Stomach (tissue), 9 donors: Measurements from ENCODE around the gene IKZF1. TPM values are rescaled to one million over a fixed set of nuclear protein-coding genes. Genes with fewer than 3 reads are reported as not detected.

Source experiments
- DNase-seq, 2 donors: peaks; one replicate each; pipeline versions ENCODE4 v3.0.0 to v3.0.0-alpha.2; 2013 to 2019
- H3K27ac ChIP-seq, 5 donors: fragments of 200-600 bp in 4 of 5; sonication (generic) in 4 of 5; one replicate each; pipeline ENCODE4 v1.5.1; 2013 to 2019; ENCODE audit warnings: mild to moderate bottlenecking in 1 of 5, moderate library complexity in 1 of 5
- H3K27me3 ChIP-seq, 3 donors: fragments of 200-600 bp; sonication (generic); one replicate each; pipeline ENCODE4 v1.5.1; 2017 to 2019; ENCODE audit warnings: mixed run types in 1 of 3
- H3K36me3 ChIP-seq, 4 donors: fragments of 200-600 bp; sonication (generic); 1 replicate in 3 of 4; 2 replicates in 1 of 4; pipeline ENCODE4 v1.5.1; 2016 to 2019
- H3K4me1 ChIP-seq, 4 donors: fragments of 200-600 bp; sonication (generic); one replicate each; pipeline ENCODE4 v1.5.1; 2016 to 2019
- H3K4me3 ChIP-seq, 4 donors: fragments of 200-600 bp; sonication (generic) in 3 of 4; one replicate each; pipeline ENCODE4 v1.5.1; 2016 to 2019; ENCODE audit warnings: mild to moderate bottlenecking in 1 of 4
- H3K9me3 ChIP-seq, 4 donors: fragments of 200-600 bp; sonication (generic); one replicate each; pipeline ENCODE4 v1.5.1; 2016 to 2019
- EP300 ChIP-seq: sonication (generic); formaldehyde crosslinking; IDR thresholded peaks from one replicate; pipeline ENCODE4 v1.6.1; 2017; ENCODE audit warnings: antibody characterized with exemption
- POLR2A ChIP-seq, 4 donors: fragments of 450-650 bp; IDR thresholded peaks; one replicate each; pipeline ENCODE4 v1.6.1; 2016; ENCODE audit warnings: antibody characterized with exemption in 4 of 4, control low read depth in 2 of 4, mild to moderate bottlenecking in 1 of 4, moderate library complexity in 1 of 4
- POLR2AphosphoS5 ChIP-seq, 3 donors: sonication (generic); formaldehyde crosslinking; IDR thresholded peaks; one replicate each; pipeline ENCODE4 v1.6.1; 2016; ENCODE audit warnings: antibody characterized with exemption in 3 of 3
- WGBS, 5 donors: extraction: QIAGEN DNeasy Blood & Tissue Kit in 3 of 5; methylation state at CpG; one replicate each; pipeline versions ENCODE4 v1.1.5 to v1.1.7; 2013 to 2018; 5-methylcytosine and 5-hydroxymethylcytosine counted together
- intact Hi-C: fragments of 100-400 bp; cut with DNase I; formaldehyde crosslinking; loops from one replicate; pipeline ENCODE4 v1.15.1; 2023; ENCODE audit warnings: low total_unique reads
- polyA plus RNA-seq, 3 donors: library from polyadenylated mRNA; stranded (reverse); fragments of 200-250 nt; gene quantifications; one replicate each; pipeline ENCODE4 v1.2.3, GENCODE V29; 2013
- total RNA-seq, 5 donors: library from RNA; depleted of rRNA; stranded (reverse); fragments of >200 nt; gene quantifications; one replicate each; pipeline versions ENCODE4 v1.1.0 to v1.2.3, GENCODE V29; 2014 to 2016
- TF ChIP-seq, protein P1 (sequence below), 7 experiments: fragments of 450-650 bp in 4 of 7; fragments of 200-600 bp in 3 of 7; sonication (generic) in 3 of 7; IDR thresholded peaks; one replicate each; pipeline ENCODE4 v1.5.1; 2016 to 2019; ENCODE audit warnings: antibody characterized with exemption in 7 of 7, control low read depth in 2 of 7, mild to moderate bottlenecking in 1 of 7
- donor health status: healthy with polysubstance abuse.
- donor health status: Bipolar disorder and iron deficiency.
- donor health status: healthy.

IKZF1 gene
- total and polyA plus RNA-seq, 8 donors: 1.5 to 139 (median 9.7) TPM

DNA sequence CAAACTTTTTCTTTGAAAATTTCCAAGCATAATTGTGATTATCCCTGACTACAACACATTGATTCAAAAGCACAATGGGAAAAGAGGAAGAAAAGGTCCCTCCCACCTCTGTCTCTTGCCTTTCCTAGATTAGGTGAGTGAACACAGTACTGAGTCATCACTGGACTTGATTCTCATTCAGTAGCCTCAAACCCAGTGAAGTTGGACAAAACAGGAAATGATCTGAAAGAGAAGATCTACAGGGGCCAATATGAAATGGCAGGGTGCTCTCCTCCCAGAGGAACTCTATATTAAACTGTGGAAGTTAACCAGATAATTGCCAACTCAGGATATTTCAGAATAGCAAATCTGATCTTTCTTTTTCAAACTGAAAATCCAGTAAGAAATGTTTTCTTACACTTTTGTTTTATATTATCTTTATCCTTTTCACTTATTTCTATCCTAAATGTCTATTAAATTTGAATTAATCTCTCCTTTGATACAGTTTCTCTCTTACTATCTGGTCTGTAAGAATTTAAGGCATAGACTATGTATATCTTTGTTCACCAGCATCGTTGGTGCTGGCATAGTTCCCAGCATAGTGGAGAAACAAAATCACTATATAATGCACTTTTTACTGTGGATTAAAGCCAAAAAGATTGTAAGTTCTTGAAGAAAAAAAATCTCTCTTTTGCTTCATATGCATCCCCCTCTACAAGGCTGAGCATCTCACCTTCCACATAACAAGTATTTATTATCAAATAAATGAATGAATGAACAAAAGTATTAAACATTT, 41.4 kb upstream of the IKZF1 start:
- Histone ChIP-seq H3K9me3 (no peaks in the 10 kb centered on the region), H3K4me1 (peaks cover 0 to 15% (median 4%) of the 10 kb centered on the region in 4 donors), H3K4me3 (no peak overlapping the region), H3K36me3 (no peaks in the 10 kb centered on the region), H3K27me3 (no peaks in the 10 kb centered on the region), H3K27ac (peak overlapping the region in 1 of 5 donors; percentile 6)
- DNase-seq: no peak
- 3 to 24% (median 9%) methylated on average over 1 of the region's 1 CpG for WGBS, 5 donors
- intact Hi-C loops: no loop called here
- TF ChIP-seq POLR2A (IDR thresholded peaks at IDR 0.05): no peak
- TF ChIP-seq, protein P1, sequence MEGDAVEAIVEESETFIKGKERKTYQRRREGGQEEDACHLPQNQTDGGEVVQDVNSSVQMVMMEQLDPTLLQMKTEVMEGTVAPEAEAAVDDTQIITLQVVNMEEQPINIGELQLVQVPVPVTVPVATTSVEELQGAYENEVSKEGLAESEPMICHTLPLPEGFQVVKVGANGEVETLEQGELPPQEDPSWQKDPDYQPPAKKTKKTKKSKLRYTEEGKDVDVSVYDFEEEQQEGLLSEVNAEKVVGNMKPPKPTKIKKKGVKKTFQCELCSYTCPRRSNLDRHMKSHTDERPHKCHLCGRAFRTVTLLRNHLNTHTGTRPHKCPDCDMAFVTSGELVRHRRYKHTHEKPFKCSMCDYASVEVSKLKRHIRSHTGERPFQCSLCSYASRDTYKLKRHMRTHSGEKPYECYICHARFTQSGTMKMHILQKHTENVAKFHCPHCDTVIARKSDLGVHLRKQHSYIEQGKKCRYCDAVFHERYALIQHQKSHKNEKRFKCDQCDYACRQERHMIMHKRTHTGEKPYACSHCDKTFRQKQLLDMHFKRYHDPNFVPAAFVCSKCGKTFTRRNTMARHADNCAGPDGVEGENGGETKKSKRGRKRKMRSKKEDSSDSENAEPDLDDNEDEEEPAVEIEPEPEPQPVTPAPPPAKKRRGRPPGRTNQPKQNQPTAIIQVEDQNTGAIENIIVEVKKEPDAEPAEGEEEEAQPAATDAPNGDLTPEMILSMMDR (IDR thresholded peaks at IDR 0.05): no peak

DNA sequence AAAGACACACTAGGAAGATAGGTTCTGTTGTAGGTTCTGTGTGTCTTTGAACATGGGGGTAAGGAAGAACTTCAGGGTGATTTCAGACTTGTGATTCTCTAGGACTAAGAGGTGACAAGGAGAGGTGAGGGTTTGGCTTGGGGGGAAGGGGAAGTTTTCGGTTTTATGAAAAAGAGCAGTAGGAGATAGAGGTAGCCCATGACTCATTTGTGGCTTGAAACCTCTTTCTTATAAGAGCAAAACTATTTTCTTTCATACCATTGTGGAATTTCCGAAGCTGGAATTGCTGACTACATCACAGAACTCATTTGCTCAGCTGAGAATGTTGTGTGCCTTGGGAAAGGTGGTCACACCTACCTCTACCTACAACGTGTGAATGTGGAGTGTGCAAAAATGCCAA, 39.6 kb upstream of the IKZF1 start:
- H3K4me1 ChIP-seq: peaks cover 0 to 16% (median 4%) of the 10 kb centered on the region in 4 donors
- intact Hi-C loops: no loop called here
- no peaks in the 10 kb centered on the region for H3K36me3 ChIP-seq
- no peaks in the 10 kb centered on the region for H3K9me3 ChIP-seq
- no peak overlapping the region for H3K4me3 ChIP-seq
- no peak for DNase-seq
- 47 to 52% (median 48%) methylated on average over 3 of the region's 3 CpGs for WGBS, 5 donors
- H3K27ac ChIP-seq: peak overlapping the region in 1 of 5 donors; percentile 17
- no peaks in the 10 kb centered on the region for H3K27me3 ChIP-seq
- TF ChIP-seq, protein P1 (IDR thresholded peaks at IDR 0.05): no peak
- TF ChIP-seq EP300 (no peak), POLR2AphosphoS5 (IDR thresholded peaks at IDR 0.05) (no peak), POLR2A (IDR thresholded peaks at IDR 0.05) (no peak)

DNA sequence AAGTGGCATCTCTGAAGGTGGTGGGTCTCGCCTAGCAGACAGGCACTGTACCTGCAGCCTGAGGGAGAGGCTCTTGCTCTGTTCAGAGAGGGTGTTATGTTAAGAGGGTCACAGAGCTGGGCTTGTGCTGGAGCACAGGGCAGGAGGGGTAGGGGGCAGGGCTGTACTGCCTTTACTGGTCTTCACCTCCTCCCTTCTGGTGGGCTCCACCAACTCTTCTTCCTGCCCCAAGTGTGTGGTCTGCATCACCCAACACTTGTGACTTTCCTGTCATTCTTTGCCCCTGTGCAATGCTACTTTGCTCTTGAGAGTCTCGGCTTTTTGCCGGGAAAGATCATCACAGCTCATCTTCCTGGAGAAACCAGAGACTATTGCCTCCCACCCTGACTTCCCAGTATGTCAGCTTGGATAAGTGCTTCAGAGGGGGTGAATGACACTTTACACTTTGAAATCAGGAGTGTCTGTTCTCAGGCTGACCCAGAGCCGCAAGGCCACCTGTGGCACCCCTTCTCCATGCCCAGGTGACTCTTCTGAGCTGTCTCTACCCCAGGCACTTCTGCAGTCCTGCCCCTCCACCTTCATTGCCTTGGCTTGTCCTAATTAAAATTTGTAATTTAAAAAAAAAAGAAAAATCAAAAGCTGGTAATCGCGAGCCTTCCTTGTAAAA, 38.4 kb upstream of the IKZF1 start:
- Histone ChIP-seq H3K9me3 (no peaks in the 10 kb centered on the region), H3K4me3 (no peak overlapping the region), H3K27ac (peak overlapping the region in 2 of 5 donors; percentile 30 to 60), H3K36me3 (no peaks in the 10 kb centered on the region), H3K27me3 (no peaks in the 10 kb centered on the region), H3K4me1 (peaks cover 0 to 16% (median 4%) of the 10 kb centered on the region in 4 donors)
- DNase-seq: no peak
- TF ChIP-seq, protein P1 (IDR thresholded peaks at IDR 0.05): no peak
- TF ChIP-seq POLR2AphosphoS5 (IDR thresholded peaks at IDR 0.05): no peak
- no peak for TF ChIP-seq POLR2A (IDR thresholded peaks at IDR 0.05)
- no peak for TF ChIP-seq EP300
- intact Hi-C loops: no loop called here
- WGBS, 5 donors: 64 to 76% (median 69%) methylated on average over 6 of the region's 6 CpGs

DNA sequence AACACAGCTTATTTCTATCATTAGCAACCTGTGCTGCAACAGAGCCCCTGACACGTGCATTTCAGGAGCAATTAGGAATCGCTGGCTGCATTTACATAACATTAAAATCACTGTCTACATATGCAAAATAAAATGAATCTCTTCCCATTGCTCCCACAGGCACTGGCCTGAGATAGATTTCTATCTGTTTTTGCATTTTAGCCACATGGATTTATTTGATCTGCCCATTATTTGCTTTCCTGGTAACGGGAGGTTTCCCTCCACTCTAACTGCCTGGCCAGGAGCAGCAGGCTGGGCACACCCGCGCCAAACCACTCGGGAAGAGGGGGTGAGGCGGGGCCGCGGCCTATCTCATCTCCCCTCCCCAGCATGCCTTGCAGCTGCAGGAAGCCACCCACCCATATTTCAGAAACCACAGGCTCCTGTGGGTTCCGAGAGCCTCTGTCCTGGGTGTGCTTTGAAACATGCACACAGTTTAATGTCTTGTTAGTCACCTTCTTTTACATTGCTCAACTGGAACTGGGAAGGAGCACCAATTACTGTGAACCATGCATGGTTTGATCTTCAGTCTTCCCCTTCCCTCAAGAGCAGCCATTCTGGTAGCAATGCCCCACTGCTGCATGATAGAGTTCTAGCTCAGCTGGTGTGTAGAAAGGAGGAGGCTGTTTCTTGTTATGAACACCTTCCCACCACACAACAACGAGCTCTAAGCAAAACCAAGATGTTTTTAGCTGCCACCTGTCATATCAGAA, 37.7 kb upstream of the IKZF1 start:
- Histone ChIP-seq H3K27ac (peak overlapping the region in 3 of 5 donors; percentile 34 to 61 (median 60)), H3K9me3 (no peaks in the 10 kb centered on the region), H3K36me3 (no peaks in the 10 kb centered on the region), H3K4me3 (no peak overlapping the region), H3K4me1 (peaks cover 0 to 16% (median 4%) of the 10 kb centered on the region in 4 donors), H3K27me3 (no peaks in the 10 kb centered on the region)
- WGBS, 5 donors: 28 to 42% (median 39%) methylated on average over 11 of the region's 11 CpGs
- DNase-seq: peak; percentile 42 to 58
- intact Hi-C loops: no loop called here
- TF ChIP-seq POLR2AphosphoS5 (IDR thresholded peaks at IDR 0.05) (peak in 1 of 3 donors; percentile 11), EP300 (no peak)
